ENCODE data around the gene DAB1. TPM values are rescaled to one million over a fixed set of nuclear protein-coding genes. Genes with fewer than 3 reads are reported as not detected.

The DAB1 gene
- total and polyA plus RNA-seq, 4 donors, result 0.05 to 2.6 (median 1.8) TPM

DNA sequence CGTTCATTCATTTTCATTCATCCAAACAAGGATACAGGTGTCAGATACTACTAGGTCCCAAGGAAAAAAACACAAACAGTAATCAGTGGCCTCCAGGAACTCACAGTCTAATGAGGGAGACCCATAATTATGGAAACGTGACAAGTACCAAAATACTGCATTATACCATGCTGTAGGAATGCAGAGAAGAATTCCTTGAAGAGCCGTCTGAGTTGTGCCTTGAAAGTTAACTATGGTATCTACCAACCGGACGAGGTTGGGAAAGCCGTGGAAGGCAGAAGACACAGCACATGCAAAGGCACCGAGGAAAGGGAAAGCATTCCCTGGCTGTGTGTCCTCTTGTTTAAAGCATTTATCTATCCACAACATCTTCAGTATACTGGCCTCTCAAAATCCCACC, 206.0 kb downstream of the DAB1 start:
- Histone ChIP-seq H3K27ac (ENCODE audit: low read depth in 1 of 2, low read length in 2 of 2) (no peak overlapping the region), H3K27me3 (ENCODE audit: control insufficient read depth in 1 of 2, insufficient read depth in 2 of 2, low read length in 1 of 2) (no peaks in the 10 kb centered on the region), H3K36me3 (ENCODE audit: control insufficient read depth in 1 of 2, insufficient read depth in 2 of 2, low read length in 1 of 2) (no peaks in the 10 kb centered on the region), H3K4me3 (ENCODE audit: low read length in 2 of 2) (no peak overlapping the region), H3K9me3 (ENCODE audit: control insufficient read depth, low read length) (no peaks in the 10 kb centered on the region), H3K4me1 (ENCODE audit: control insufficient read depth in 1 of 2, insufficient read depth in 2 of 2, low read length in 2 of 2) (no peaks in the 10 kb centered on the region)
- WGBS, 2 donors, result 62 to 64% methylated on average over 7 of the region's 7 CpGs
- intact Hi-C loops (cut with DNase I), result no loop called here
- ATAC-seq (ENCODE audit: low FRiP score) (no peak), DNase-seq (no peak)

DNA sequence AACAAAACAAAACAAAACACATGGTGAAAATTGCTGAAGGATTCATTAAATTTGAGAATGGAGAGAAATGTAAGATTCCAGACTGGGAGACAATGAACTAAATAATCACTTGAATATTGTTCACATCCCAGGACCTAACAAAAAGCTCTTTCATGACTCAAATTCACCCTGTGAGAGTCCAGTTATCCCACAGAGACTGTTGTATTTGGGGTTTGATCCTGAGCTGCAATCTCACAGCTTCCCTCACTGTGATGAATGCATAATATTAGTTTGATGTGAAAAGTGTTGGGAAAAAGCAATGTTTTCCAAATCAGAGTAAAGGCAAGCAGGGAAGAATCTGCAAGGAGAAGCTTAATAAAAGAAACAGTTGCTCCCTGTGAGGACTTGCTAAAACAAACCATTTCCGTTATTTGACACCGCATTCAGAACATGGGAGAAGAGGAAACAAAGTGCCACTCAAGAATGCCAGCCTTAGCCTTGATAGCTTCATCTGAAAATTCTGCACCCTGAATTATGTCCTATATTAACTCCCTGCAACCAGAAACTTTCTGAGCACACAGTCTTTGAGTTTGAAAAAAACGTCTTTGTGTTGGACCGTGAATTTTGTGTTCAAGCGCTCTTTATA, 208.8 kb downstream of the DAB1 start:
- DNase-seq, result no peak
- ATAC-seq (ENCODE audit: low FRiP score), result no peak
- Histone ChIP-seq H3K27ac (ENCODE audit: low read depth in 1 of 2, low read length in 2 of 2) (no peak overlapping the region), H3K27me3 (ENCODE audit: control insufficient read depth in 1 of 2, insufficient read depth in 2 of 2, low read length in 1 of 2) (no peaks in the 10 kb centered on the region), H3K9me3 (ENCODE audit: control insufficient read depth, low read length) (no peaks in the 10 kb centered on the region), H3K4me1 (ENCODE audit: control insufficient read depth in 1 of 2, insufficient read depth in 2 of 2, low read length in 2 of 2) (no peaks in the 10 kb centered on the region), H3K4me3 (ENCODE audit: low read length in 2 of 2) (no peak overlapping the region), H3K36me3 (ENCODE audit: control insufficient read depth in 1 of 2, insufficient read depth in 2 of 2, low read length in 1 of 2) (no peaks in the 10 kb centered on the region)
- intact Hi-C loops (cut with DNase I), result no loop called here
- whole genome bisulfite sequencing, 2 donors, result 26 to 50% methylated on average over 5 of the region's 5 CpGs

DNA sequence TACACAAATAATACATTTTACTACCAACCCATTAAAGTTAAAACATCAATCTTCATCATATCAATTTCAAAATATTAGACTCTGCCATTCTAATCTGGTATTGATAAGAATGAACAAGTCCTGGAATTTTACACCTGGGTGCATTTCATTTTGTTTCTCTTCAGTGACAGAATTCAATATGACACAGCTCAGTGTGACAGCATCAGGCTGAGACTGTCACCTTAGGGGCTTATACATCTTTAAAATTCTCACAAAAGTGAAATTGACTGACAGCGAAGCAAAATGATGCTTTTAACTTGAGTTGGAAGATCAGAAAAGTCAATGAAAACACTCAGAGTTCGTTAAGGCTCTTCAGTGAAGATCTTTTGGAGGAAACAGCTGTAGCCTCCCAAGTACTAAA, 213.0 kb downstream of the DAB1 start:
- no peak overlapping the region for H3K4me3 ChIP-seq (ENCODE audit: low read length in 2 of 2)
- H3K27me3 ChIP-seq (ENCODE audit: control insufficient read depth in 1 of 2, insufficient read depth in 2 of 2, low read length in 1 of 2), result no peaks in the 10 kb centered on the region
- 80 to 81% methylated on average over 2 of the region's 2 CpGs for WGBS, 2 donors
- no peak overlapping the region for H3K27ac ChIP-seq (ENCODE audit: low read depth in 1 of 2, low read length in 2 of 2)
- ATAC-seq (ENCODE audit: low FRiP score), result no peak
- H3K4me1 ChIP-seq (ENCODE audit: control insufficient read depth in 1 of 2, insufficient read depth in 2 of 2, low read length in 2 of 2), result no peaks in the 10 kb centered on the region
- intact Hi-C loops (cut with DNase I), result no loop called here
- no peaks in the 10 kb centered on the region for H3K36me3 ChIP-seq (ENCODE audit: control insufficient read depth in 1 of 2, insufficient read depth in 2 of 2, low read length in 1 of 2)
- DNase-seq, result no peak
- H3K9me3 ChIP-seq (ENCODE audit: control insufficient read depth, low read length), result peaks cover 2% of the 10 kb centered on the region

DNA sequence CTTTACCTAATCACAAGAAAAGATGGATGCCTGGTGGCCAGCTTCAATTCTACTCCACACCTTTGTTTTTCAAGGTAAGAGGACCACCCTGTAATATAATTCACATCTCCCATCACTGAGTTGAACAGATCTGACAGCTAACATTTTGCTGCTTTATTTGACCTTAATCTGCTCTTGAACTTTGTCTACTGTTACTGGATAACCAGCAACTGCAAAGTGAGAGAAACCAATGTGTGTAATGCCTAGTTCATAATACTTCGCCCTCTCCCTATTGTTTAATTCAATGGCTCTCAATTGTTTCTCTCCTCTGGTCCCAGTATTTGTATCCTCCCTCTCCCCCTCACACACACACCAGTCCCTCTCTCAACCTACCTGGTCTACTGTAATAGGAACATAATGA, 214.4 kb downstream of the DAB1 start:
- no peak overlapping the region for H3K27ac ChIP-seq (ENCODE audit: low read depth in 1 of 2, low read length in 2 of 2)
- intact Hi-C loops (cut with DNase I), result no loop called here
- H3K27me3 ChIP-seq (ENCODE audit: control insufficient read depth in 1 of 2, insufficient read depth in 2 of 2, low read length in 1 of 2), result no peaks in the 10 kb centered on the region
- no peak for ATAC-seq (ENCODE audit: low FRiP score)
- no peaks in the 10 kb centered on the region for H3K4me1 ChIP-seq (ENCODE audit: control insufficient read depth in 1 of 2, insufficient read depth in 2 of 2, low read length in 2 of 2)
- 96 to 100% methylated on average over 1 of the region's 1 CpG for WGBS, 2 donors
- no peaks in the 10 kb centered on the region for H3K36me3 ChIP-seq (ENCODE audit: control insufficient read depth in 1 of 2, insufficient read depth in 2 of 2, low read length in 1 of 2)
- DNase-seq, result no peak
- no peak overlapping the region for H3K4me3 ChIP-seq (ENCODE audit: low read length in 2 of 2)
- peaks cover 2% of the 10 kb centered on the region for H3K9me3 ChIP-seq (ENCODE audit: control insufficient read depth, low read length)

DNA sequence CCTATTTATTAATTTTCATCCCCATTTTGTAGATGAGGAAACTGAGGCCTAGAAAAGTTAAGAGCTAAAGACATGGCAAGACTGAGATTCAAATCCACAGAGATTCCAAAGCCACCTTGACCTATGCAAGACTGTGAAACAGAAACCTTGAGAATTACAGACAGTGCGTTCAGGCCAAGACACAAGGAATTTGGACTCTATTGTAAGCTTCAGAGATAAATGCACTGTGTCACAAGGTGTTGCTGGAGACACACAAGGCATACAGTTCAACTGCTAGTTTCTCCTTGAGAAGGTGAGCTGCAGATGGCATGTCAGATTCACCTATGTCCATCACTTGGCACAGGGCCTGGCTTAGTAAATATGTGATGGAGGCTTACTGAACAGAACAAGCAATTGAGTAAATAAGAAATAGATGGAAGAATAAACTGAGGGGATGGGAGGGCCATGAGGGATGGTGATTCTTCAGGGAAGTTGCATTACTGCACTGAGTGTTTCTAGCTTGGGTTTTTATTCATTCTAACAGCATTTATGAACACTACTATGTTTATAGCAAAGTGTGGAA, 215.0 kb downstream of the DAB1 start:
- Histone ChIP-seq H3K9me3 (ENCODE audit: control insufficient read depth, low read length) (peaks cover 2% of the 10 kb centered on the region), H3K27me3 (ENCODE audit: control insufficient read depth in 1 of 2, insufficient read depth in 2 of 2, low read length in 1 of 2) (no peaks in the 10 kb centered on the region), H3K4me3 (ENCODE audit: low read length in 2 of 2) (no peak overlapping the region), H3K4me1 (ENCODE audit: control insufficient read depth in 1 of 2, insufficient read depth in 2 of 2, low read length in 2 of 2) (no peaks in the 10 kb centered on the region), H3K27ac (ENCODE audit: low read depth in 1 of 2, low read length in 2 of 2) (no peak overlapping the region), H3K36me3 (ENCODE audit: control insufficient read depth in 1 of 2, insufficient read depth in 2 of 2, low read length in 1 of 2) (no peaks in the 10 kb centered on the region)
- WGBS, 2 donors, result 88 to 94% methylated on average over 1 of the region's 1 CpG
- no peak for ATAC-seq (ENCODE audit: low FRiP score)
- intact Hi-C loops (cut with DNase I), result no loop called here
- DNase-seq, result no peak

DNA sequence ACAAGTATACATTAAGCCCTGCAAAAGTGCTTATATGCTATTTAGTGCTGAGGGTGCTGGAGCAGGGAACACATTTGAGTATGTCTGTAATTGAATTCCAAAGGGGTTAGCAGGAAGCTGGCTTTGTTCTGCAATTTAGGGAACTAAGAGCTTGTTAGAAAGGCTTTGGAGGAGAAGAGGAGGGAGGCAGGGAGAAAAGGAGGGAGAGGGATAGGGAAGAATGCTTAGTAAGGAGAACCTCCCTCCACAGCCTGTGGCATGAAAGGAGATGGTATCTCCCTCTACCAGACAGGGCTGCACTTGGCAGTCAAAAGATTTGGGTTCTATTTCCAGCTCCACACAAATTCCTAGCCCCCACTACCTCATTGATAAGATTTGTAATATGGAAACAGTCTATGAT, 217.8 kb downstream of the DAB1 start:
- Histone ChIP-seq H3K36me3 (ENCODE audit: control insufficient read depth in 1 of 2, insufficient read depth in 2 of 2, low read length in 1 of 2) (no peaks in the 10 kb centered on the region), H3K9me3 (ENCODE audit: control insufficient read depth, low read length) (peaks cover 2% of the 10 kb centered on the region), H3K27me3 (ENCODE audit: control insufficient read depth in 1 of 2, insufficient read depth in 2 of 2, low read length in 1 of 2) (no peaks in the 10 kb centered on the region), H3K27ac (ENCODE audit: low read depth in 1 of 2, low read length in 2 of 2) (no peak overlapping the region), H3K4me1 (ENCODE audit: control insufficient read depth in 1 of 2, insufficient read depth in 2 of 2, low read length in 2 of 2) (no peaks in the 10 kb centered on the region), H3K4me3 (ENCODE audit: low read length in 2 of 2) (no peak overlapping the region)
- ATAC-seq (ENCODE audit: low FRiP score) (no peak), DNase-seq (no peak)
- intact Hi-C loops (cut with DNase I), result no loop called here

DNA sequence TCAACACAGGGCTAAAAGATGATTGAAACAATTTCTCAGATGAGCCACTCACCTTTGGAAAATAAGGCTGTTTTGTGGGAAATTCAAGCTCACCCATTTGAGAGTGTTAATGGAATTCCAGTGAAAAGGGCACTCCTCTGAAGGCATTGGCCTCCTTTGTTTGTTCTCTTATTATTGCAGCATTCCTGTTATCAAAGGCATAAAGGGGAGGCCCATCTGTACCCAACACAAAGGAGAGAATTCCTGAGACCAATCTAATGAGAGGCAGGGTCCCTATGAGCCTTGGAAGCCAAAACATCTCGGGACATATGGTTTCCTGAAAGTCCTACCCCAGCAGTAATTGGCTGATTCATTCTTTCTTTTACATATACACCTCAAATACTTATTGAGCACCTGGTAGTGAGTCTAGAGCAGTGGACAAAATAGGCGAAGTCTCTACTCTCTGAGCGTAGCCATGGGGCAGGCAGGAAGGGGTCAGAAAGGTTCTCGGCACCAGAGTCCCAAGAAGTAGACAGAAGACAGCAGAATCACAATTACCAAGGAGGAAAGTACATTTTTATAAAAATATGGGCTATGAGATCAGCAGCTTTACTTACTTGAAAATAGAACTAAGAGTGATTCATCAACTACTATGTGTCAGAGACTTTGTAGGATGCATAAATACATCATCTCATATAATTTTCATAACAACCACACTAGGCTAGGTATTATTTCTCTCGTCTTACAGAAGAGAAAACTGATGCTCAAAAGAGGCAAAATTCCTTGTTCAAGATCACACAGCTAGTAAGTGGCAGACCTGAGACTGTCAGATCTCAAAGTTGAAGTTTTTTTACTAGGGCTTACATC, 218.7 kb downstream of the DAB1 start:
- no peak for DNase-seq
- intact Hi-C loops (cut with DNase I), result no loop called here
- H3K9me3 ChIP-seq (ENCODE audit: control insufficient read depth, low read length), result peaks cover 2% of the 10 kb centered on the region
- 59 to 69% methylated on average over 5 of the region's 5 CpGs for WGBS, 2 donors
- H3K27ac ChIP-seq (ENCODE audit: low read depth in 1 of 2, low read length in 2 of 2), result no peak overlapping the region
- no peak for ATAC-seq (ENCODE audit: low FRiP score)
- no peaks in the 10 kb centered on the region for H3K4me1 ChIP-seq (ENCODE audit: control insufficient read depth in 1 of 2, insufficient read depth in 2 of 2, low read length in 2 of 2)
- H3K27me3 ChIP-seq (ENCODE audit: control insufficient read depth in 1 of 2, insufficient read depth in 2 of 2, low read length in 1 of 2), result no peaks in the 10 kb centered on the region
- no peak overlapping the region for H3K4me3 ChIP-seq (ENCODE audit: low read length in 2 of 2)
- no peaks in the 10 kb centered on the region for H3K36me3 ChIP-seq (ENCODE audit: control insufficient read depth in 1 of 2, insufficient read depth in 2 of 2, low read length in 1 of 2)

DNA sequence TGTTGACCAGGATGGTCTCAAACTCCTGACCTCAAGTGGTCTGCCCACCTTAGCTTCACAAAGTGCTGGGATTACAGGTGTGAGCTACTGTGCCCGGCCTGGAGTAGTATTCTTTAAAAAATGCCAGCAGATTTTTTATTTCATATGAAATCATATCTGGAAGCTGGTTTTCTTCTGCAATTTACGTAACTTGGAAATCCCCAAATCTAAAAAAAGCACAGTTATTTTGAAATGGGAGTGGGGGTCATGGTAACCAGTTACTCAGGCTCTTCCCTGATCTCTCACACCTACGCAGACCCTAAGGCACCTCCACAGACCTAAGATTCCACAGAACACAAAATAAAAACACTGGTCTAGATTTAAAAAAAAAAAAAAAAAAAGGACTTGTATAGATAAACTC, 219.8 kb downstream of the DAB1 start:
- DNase-seq (no peak), ATAC-seq (ENCODE audit: low FRiP score) (no peak)
- Histone ChIP-seq H3K27ac (ENCODE audit: low read depth in 1 of 2, low read length in 2 of 2) (no peak overlapping the region), H3K4me1 (ENCODE audit: control insufficient read depth in 1 of 2, insufficient read depth in 2 of 2, low read length in 2 of 2) (no peaks in the 10 kb centered on the region), H3K36me3 (ENCODE audit: control insufficient read depth in 1 of 2, insufficient read depth in 2 of 2, low read length in 1 of 2) (no peaks in the 10 kb centered on the region), H3K9me3 (ENCODE audit: control insufficient read depth, low read length) (peaks cover 2% of the 10 kb centered on the region), H3K4me3 (ENCODE audit: low read length in 2 of 2) (no peak overlapping the region), H3K27me3 (ENCODE audit: control insufficient read depth in 1 of 2, insufficient read depth in 2 of 2, low read length in 1 of 2) (no peaks in the 10 kb centered on the region)
- intact Hi-C loops (cut with DNase I), result no loop called here
- WGBS, 2 donors, result 54 to 65% methylated on average over 3 of the region's 3 CpGs

DNA sequence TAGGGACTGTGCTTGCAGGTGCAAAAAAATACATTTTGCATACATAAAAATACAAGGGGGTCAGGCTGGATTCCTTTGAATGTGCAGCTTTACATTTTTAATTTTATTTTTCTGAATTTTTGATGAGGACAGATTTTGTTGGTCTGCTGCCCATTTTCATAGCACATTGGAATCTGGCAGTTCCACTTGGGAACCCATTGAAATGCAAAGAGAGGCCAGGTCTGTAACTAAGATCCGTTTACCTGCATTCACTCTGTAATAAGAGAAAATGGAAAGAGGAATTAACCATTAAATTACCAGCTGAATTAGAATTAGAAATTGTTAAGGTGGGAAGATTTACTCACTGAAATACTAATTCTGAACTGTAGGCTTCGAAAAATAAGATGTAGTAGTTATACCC, 221.6 kb downstream of the DAB1 start:
- Histone ChIP-seq H3K27ac (ENCODE audit: low read depth in 1 of 2, low read length in 2 of 2) (no peak overlapping the region), H3K4me3 (ENCODE audit: low read length in 2 of 2) (no peak overlapping the region), H3K9me3 (ENCODE audit: control insufficient read depth, low read length) (no peaks in the 10 kb centered on the region), H3K27me3 (ENCODE audit: control insufficient read depth in 1 of 2, insufficient read depth in 2 of 2, low read length in 1 of 2) (no peaks in the 10 kb centered on the region), H3K4me1 (ENCODE audit: control insufficient read depth in 1 of 2, insufficient read depth in 2 of 2, low read length in 2 of 2) (no peaks in the 10 kb centered on the region), H3K36me3 (ENCODE audit: control insufficient read depth in 1 of 2, insufficient read depth in 2 of 2, low read length in 1 of 2) (no peaks in the 10 kb centered on the region)
- ATAC-seq (ENCODE audit: low FRiP score), result no peak
- intact Hi-C loops (cut with DNase I), result no loop called here
- 56% methylated on average over 2 of the region's 2 CpGs for WGBS, 2 donors
- DNase-seq, result no peak
